Adrenal gland (tissue), 5 donors: ENCODE results near the gene RIPK1.

Experiments used
- CTCF ChIP-seq, 6 experiments: fragments of 450-650 bp in 4 of 6; fragments of 200-600 bp in 2 of 6; sonication (generic) in 1 of 6; IDR thresholded peaks; 1 replicate in 5 of 6; 2 replicates in 1 of 6; pipeline versions ENCODE4 v1.5.1 to v1.8.0; 2016 to 2021; ENCODE audit warnings: antibody characterized with exemption in 6 of 6, mild to moderate bottlenecking in 2 of 6, moderate library complexity in 1 of 6
- POLR2A ChIP-seq, 2 donors: fragments of 450-650 bp; IDR thresholded peaks; one replicate each; pipeline ENCODE4 v1.6.1; 2017; ENCODE audit warnings: antibody characterized with exemption in 2 of 2, mild to moderate bottlenecking in 2 of 2, moderate library complexity in 1 of 2
- donor health status: DM: no; HTN: no; CAD: no.

- no peak for TF ChIP-seq POLR2A (IDR thresholded peaks at IDR 0.05)
- TF ChIP-seq CTCF (IDR thresholded peaks at IDR 0.05) = no peak
Observed at GRCh38 chr6:3086282-3086946, 18.1 kb downstream of the RIPK1 start.
